Loucy (cell line): ENCODE results near the gene SLC35B4.

Experiments
- CTCF ChIP-seq: fragments of 200-600 bp; sonication (generic); conservative IDR thresholded peaks from 2 replicates; pipeline ENCODE4 v1.5.1; 2014; ENCODE audit warnings: mild to moderate bottlenecking, antibody characterized with exemption, low read length
- EZH2phosphoT487 ChIP-seq: fragments of 200-600 bp; IDR thresholded peaks from 2 replicates; pipeline ENCODE4 v1.6.1; 2018; ENCODE audit warnings: antibody characterized with exemption, mild to moderate bottlenecking, moderate library complexity, borderline replicate concordance

- TF ChIP-seq EZH2phosphoT487 (no peak), CTCF (no peak)
These were observed 27.1 kb upstream of the SLC35B4 start for GRCh38 chr7:134343796-134344195.
